Smooth muscle cell (in vitro differentiated cells): Measurements from ENCODE around the gene ANO6. TPM values are rescaled to one million over a fixed set of nuclear protein-coding genes. Genes with fewer than 3 reads are reported as not detected.
A peak's percentile ranks its signal among the peaks of the same experiment; 100 is the strongest.

ENCODE experiments used
- DNase-seq: peaks from one replicate; lab custom pipeline; 2025; ENCODE audit not compliant: unreplicated experiment; lab: John Stamatoyannopoulos, UW
- H2AFZ ChIP-seq: fragments of 200-600 bp; sonication (generic); 2 replicates; pipeline ENCODE4 v1.6.0; 2016; ENCODE audit warnings: antibody characterized with exemption, low read depth, mild to moderate bottlenecking
- H3F3A ChIP-seq: fragments of 200-600 bp; sonication (generic); 2 replicates; pipeline ENCODE4 v1.6.0; 2017; ENCODE audit warnings: antibody characterized with exemption, low read depth
- H3K27ac ChIP-seq: fragments of 200-600 bp; sonication (generic); 2 replicates; pipeline ENCODE4 v1.5.1; 2016; ENCODE audit warnings: low read depth, mild to moderate bottlenecking
- H3K27me3 ChIP-seq: fragments of 200-600 bp; sonication (generic); 2 replicates; pipeline ENCODE4 v1.6.1; 2016; ENCODE audit warnings: low read depth, mild to moderate bottlenecking
- H3K36me3 ChIP-seq: fragments of 200-600 bp; sonication (generic); 2 replicates; pipeline ENCODE4 v1.5.1; 2016; ENCODE audit warnings: low read depth
- H3K4me1 ChIP-seq: fragments of 200-600 bp; sonication (generic); 2 replicates; pipeline ENCODE4 v1.5.1; 2016; ENCODE audit warnings: low read depth
- H3K4me2 ChIP-seq: fragments of 200-600 bp; sonication (generic); 2 replicates; pipeline ENCODE4 v1.6.0; 2016; ENCODE audit warnings: mild to moderate bottlenecking
- H3K4me3 ChIP-seq: fragments of 200-600 bp; sonication (generic); 2 replicates; pipeline ENCODE4 v1.5.1; 2016; ENCODE audit warnings: mild to moderate bottlenecking
- H3K79me2 ChIP-seq: fragments of 200-600 bp; sonication (generic); 2 replicates; pipeline ENCODE4 v1.6.0; 2016; ENCODE audit warnings: low read depth, mild to moderate bottlenecking
- H3K9ac ChIP-seq: fragments of 200-600 bp; sonication (generic); 2 replicates; pipeline ENCODE4 v1.6.0; 2016; ENCODE audit warnings: low read depth
- H3K9me3 ChIP-seq: fragments of 200-600 bp; sonication (generic); replicated peaks from 2 replicates; pipeline ENCODE4 v1.5.1; 2016; ENCODE audit warnings: low read depth
- H4K20me1 ChIP-seq: fragments of 200-600 bp; sonication (generic); 2 replicates; pipeline ENCODE4 v1.6.0; 2016; ENCODE audit warnings: low read depth
- WGBS: methylation state at CpG from one replicate; pipeline ENCODE4 v1.1.7; 2016; ENCODE audit warnings: low lambda C conversion rate; 5-methylcytosine and 5-hydroxymethylcytosine counted together
- polyA plus RNA-seq: library from polyadenylated mRNA; unstranded; fragments of >200 nt; fragmentation: Nextera tagmentation; extraction: Ambion mirVana; gene quantifications from 2 replicates; pipeline ENCODE4 v1.2.1, GENCODE V29; 2016
- total RNA-seq: library from RNA; depleted of rRNA; stranded (reverse); fragments of >200 nt; gene quantifications from 2 replicates; pipeline ENCODE4 v1.2.3, GENCODE V29; 2014
- TF ChIP-seq, protein P1 (sequence below): fragments of 200-600 bp; sonication (generic); IDR thresholded peaks from 2 replicates; pipeline ENCODE4 v1.5.1; 2017; ENCODE audit warnings: borderline replicate concordance, mild to moderate bottlenecking, antibody characterized with exemption; ENCODE audit not compliant: insufficient read depth, poor library complexity, severe bottlenecking

The ANO6 gene
- total and polyA plus RNA-seq, 2 experiments from 2014 or later = 44.8 to 106 TPM

DNA sequence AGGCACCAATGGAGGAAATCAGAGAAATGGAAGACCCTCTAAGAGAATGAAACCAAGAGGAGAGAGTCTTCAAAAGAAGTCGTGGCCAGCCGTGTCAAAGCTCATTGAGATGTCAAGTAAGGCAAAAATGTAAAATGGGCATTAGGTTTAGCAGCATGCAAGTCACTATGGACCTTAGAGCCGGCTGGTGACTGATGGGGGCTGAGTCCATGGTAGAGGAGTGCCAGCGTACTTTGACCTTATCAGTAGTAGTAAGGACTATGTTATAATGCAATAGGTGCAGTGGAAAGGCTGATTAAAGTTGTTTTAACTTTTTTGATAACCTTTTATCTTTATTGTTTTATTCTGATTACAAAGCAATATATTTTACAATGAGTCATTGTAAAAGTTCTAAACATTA, 66.5 kb downstream of the ANO6 start:
- Histone ChIP-seq H3K27me3 (no peaks in the 10 kb centered on the region), H2AFZ (no peak overlapping the region), H3K79me2 (peaks cover 74% of the 10 kb centered on the region), H3K36me3 (no peaks in the 10 kb centered on the region), H3K9me3 (no peaks in the 10 kb centered on the region), H3F3A (peaks cover 7% of the 10 kb centered on the region), H4K20me1 (peaks cover 27% of the 10 kb centered on the region), H3K4me3 (no peak overlapping the region), H3K4me2 (no peak overlapping the region), H3K4me1 (peaks cover 21% of the 10 kb centered on the region), H3K9ac (no peak overlapping the region), H3K27ac (peak overlapping the region; percentile 88)
- no peak for DNase-seq
- TF ChIP-seq, protein P1, sequence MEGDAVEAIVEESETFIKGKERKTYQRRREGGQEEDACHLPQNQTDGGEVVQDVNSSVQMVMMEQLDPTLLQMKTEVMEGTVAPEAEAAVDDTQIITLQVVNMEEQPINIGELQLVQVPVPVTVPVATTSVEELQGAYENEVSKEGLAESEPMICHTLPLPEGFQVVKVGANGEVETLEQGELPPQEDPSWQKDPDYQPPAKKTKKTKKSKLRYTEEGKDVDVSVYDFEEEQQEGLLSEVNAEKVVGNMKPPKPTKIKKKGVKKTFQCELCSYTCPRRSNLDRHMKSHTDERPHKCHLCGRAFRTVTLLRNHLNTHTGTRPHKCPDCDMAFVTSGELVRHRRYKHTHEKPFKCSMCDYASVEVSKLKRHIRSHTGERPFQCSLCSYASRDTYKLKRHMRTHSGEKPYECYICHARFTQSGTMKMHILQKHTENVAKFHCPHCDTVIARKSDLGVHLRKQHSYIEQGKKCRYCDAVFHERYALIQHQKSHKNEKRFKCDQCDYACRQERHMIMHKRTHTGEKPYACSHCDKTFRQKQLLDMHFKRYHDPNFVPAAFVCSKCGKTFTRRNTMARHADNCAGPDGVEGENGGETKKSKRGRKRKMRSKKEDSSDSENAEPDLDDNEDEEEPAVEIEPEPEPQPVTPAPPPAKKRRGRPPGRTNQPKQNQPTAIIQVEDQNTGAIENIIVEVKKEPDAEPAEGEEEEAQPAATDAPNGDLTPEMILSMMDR = no peak
- WGBS = over 99% methylated on average over 4 of the region's 4 CpGs

- Histone ChIP-seq H3K4me3 (no peak overlapping the region), H4K20me1 (peaks cover 21% of the 10 kb centered on the region), H3K4me2 (peak overlapping the region; percentile 64), H3K9ac (peak overlapping the region; percentile 61), H3K4me1 (peaks cover 21% of the 10 kb centered on the region), H3F3A (peaks cover 7% of the 10 kb centered on the region), H3K79me2 (peaks cover 71% of the 10 kb centered on the region), H2AFZ (no peak overlapping the region), H3K27ac (peak overlapping the region; percentile 88), H3K36me3 (no peaks in the 10 kb centered on the region), H3K9me3 (no peaks in the 10 kb centered on the region), H3K27me3 (no peaks in the 10 kb centered on the region)
- DNase-seq = no peak
- TF ChIP-seq, protein P1 = peak; percentile 11
- WGBS = 17% methylated on average over 8 of the region's 8 CpGs
Measured at GRCh38 chr12:45284096-45284901, 68.4 kb downstream of the ANO6 start.

- Histone ChIP-seq H3K9me3 (no peaks in the 10 kb centered on the region), H4K20me1 (peaks cover 32% of the 10 kb centered on the region), H3K79me2 (peaks cover 69% of the 10 kb centered on the region), H3K4me3 (no peak overlapping the region), H3K9ac (no peak overlapping the region), H3K4me1 (peaks cover 21% of the 10 kb centered on the region), H3K27ac (peak overlapping the region; percentile 88), H3K36me3 (no peaks in the 10 kb centered on the region), H2AFZ (no peak overlapping the region), H3F3A (peaks cover 7% of the 10 kb centered on the region), H3K27me3 (no peaks in the 10 kb centered on the region), H3K4me2 (no peak overlapping the region)
- 68% methylated on average over 2 of the region's 2 CpGs for WGBS
- no peak for DNase-seq
- TF ChIP-seq, protein P1 = no peak
Measured at GRCh38 chr12:45285717-45286116, 69.8 kb downstream of the ANO6 start.
